HCT116 (cell line): ENCODE data around the gene STAMBP. TPM values are rescaled to one million over a fixed set of nuclear protein-coding genes. Genes with fewer than 3 reads are reported as not detected.

Source experiments
- ATAC-seq: fragments of 200-7000 bp; cut with Tn5 transposase; 2 replicates; pipeline ENCODE4 v1.9.1; 2020; ENCODE audit warnings: mild to moderate bottlenecking, moderate library complexity
- BruUV-seq: library from RNA; stranded (reverse); fragments of 400-500 nt; replicated peaks from 2 replicates; lab custom pipeline; 2021; lab: Mats Ljungman, UMichigan
- CTCF ChIA-PET: fragments of 300-600 bp; sonication (Branson Sonifier 250); formaldehyde crosslinking; loops from one replicate; lab custom pipeline; 2021; ENCODE audit warnings: antibody characterized with exemption; lab: Charles Lee
- POLR2A ChIA-PET: fragments of 300-600, 350-600 bp; sonication (Branson Sonifier 250); formaldehyde crosslinking; loops from one replicate; lab custom pipeline; 2021; ENCODE audit warnings: antibody characterized with exemption; lab: Charles Lee
- RAD21 ChIA-PET, 2 experiments: fragments of 300-600 bp; sonication (Branson Sonifier 250); formaldehyde crosslinking; loops; one replicate each; lab custom pipeline; 2023; ENCODE audit warnings: low total read pairs in 2 of 2; ENCODE audit not compliant: uncharacterized antibody in 2 of 2, unreplicated experiment in 2 of 2, low non-redundant PET in 1 of 2; lab: Charles Lee
- DNase-seq: peaks from one replicate; pipeline ENCODE4 v3.0.0-alpha.2; 2010; ENCODE audit warnings: low read depth, low spot score
- H2AFZ ChIP-seq: fragments of 200-600 bp; shearing (Covaris generic), sonication (generic); 2 replicates; pipeline ENCODE4 v1.6.1; 2017; ENCODE audit warnings: low read depth, mixed run types, mixed read lengths, antibody characterized with exemption, low read length; ENCODE audit not compliant: poor library complexity, severe bottlenecking
- H3K27ac ChIP-seq: 2 replicates; pipeline ENCODE4 v1.5.1; 2012; ENCODE audit warnings: low read depth, low read length
- H3K27me3 ChIP-seq: fragments of 200-600 bp; sonication (generic); 2 replicates; pipeline ENCODE4 v1.6.1; 2016; ENCODE audit warnings: mixed run types, low read length, mixed read lengths; ENCODE audit not compliant: insufficient read depth
- H3K36me3 ChIP-seq, 2 experiments: fragments of 200-500 bp in 1 of 2; fragments of 200-600 bp in 1 of 2; sonication (Bioruptor generic) in 1 of 2; sonication (generic) in 1 of 2; 2 replicates each; pipeline versions ENCODE4 v1.5.1 to v1.6.1; 2014 to 2016; ENCODE audit warnings: low read length in 2 of 2, inconsistent platforms in 1 of 2, mixed read lengths in 1 of 2, mixed run types in 1 of 2; ENCODE audit not compliant: insufficient read depth in 2 of 2, control insufficient read depth in 1 of 2
- H3K4me1 ChIP-seq, 2 experiments: fragments of 200-600 bp in 1 of 2; sonication (generic) in 1 of 2; 2 replicates each; pipeline versions ENCODE4 v1.5.1 to v1.6.1; 2012 to 2017; ENCODE audit warnings: low read length in 2 of 2, inconsistent platforms in 1 of 2, mild to moderate bottlenecking in 1 of 2, mixed read lengths in 1 of 2, mixed run types in 1 of 2, moderate library complexity in 1 of 2; ENCODE audit not compliant: insufficient read depth in 2 of 2, control insufficient read depth in 1 of 2
- H3K4me2 ChIP-seq: fragments of 200-600 bp; sonication (generic); 2 replicates; pipeline ENCODE4 v1.6.1; 2017; ENCODE audit warnings: mixed run types, low read length, mixed read lengths
- H3K4me3 ChIP-seq, 2 experiments: fragments of 200-600 bp in 1 of 2; sonication (generic) in 1 of 2; replicated peaks in 1 of 2; 2 replicates each; pipeline ENCODE4 v1.5.1; 2011 to 2016; ENCODE audit warnings: low read length in 2 of 2, control low read depth in 1 of 2, low read depth in 1 of 2, mild to moderate bottlenecking in 1 of 2, mixed read lengths in 1 of 2, mixed run types in 1 of 2
- H3K79me2 ChIP-seq: fragments of 200-600 bp; sonication (generic); 2 replicates; pipeline ENCODE4 v1.6.1; 2017; ENCODE audit warnings: mild to moderate bottlenecking, mixed run types, low read length, moderate library complexity, mixed read lengths; ENCODE audit not compliant: insufficient read depth
- H3K9ac ChIP-seq: fragments of 200-600 bp; sonication (generic); 2 replicates; pipeline ENCODE4 v1.6.1; 2016; ENCODE audit warnings: low read length, mixed read lengths
- H3K9me2 ChIP-seq: fragments of 200-600 bp; sonication (generic), shearing (Covaris generic); 2 replicates; pipeline ENCODE4 v1.6.1; 2017; ENCODE audit warnings: mixed run types, mild to moderate bottlenecking, moderate library complexity; ENCODE audit not compliant: insufficient read depth
- H3K9me3 ChIP-seq, 2 experiments: fragments of 200-500 bp in 1 of 2; fragments of 200-600 bp in 1 of 2; sonication (Bioruptor generic) in 1 of 2; sonication (generic) in 1 of 2; 2 replicates each; pipeline ENCODE4 v1.6.1; 2014 to 2017; ENCODE audit warnings: low read length in 2 of 2, mixed read lengths in 2 of 2, inconsistent platforms in 1 of 2, low read depth in 1 of 2, mild to moderate bottlenecking in 1 of 2, mixed run types in 1 of 2, moderate library complexity in 1 of 2; ENCODE audit not compliant: control insufficient read depth in 1 of 2, insufficient read depth in 1 of 2
- H4K20me1 ChIP-seq: fragments of 200-600 bp; sonication (generic), shearing (Covaris generic); 2 replicates; pipeline ENCODE4 v1.6.1; 2017; ENCODE audit warnings: mixed run types, mild to moderate bottlenecking, moderate library complexity; ENCODE audit not compliant: insufficient read depth
- CEBPB ChIP-seq: IDR thresholded peaks from 2 replicates; pipeline ENCODE4 v1.6.1; 2012; ENCODE audit warnings: low read depth
- CTCF ChIP-seq, 3 experiments: fragments of 200-600 bp in 1 of 3; sonication (generic) in 1 of 3; IDR thresholded peaks in 2 of 3; conservative IDR thresholded peaks in 1 of 3; 2 replicates each; pipeline ENCODE4 v1.5.1; 2012 to 2017; ENCODE audit warnings: low read depth in 2 of 3, low read length in 2 of 3, antibody characterized with exemption in 1 of 3, borderline replicate concordance in 1 of 3, control low read depth in 1 of 3, mild to moderate bottlenecking in 1 of 3, mixed read lengths in 1 of 3, mixed run types in 1 of 3, moderate library complexity in 1 of 3; ENCODE audit not compliant: insufficient read depth in 1 of 3
- FOSL1 ChIP-seq: IDR thresholded peaks from 2 replicates; pipeline ENCODE4 v1.6.1; 2012; ENCODE audit warnings: low read depth
- POLR2AphosphoS5 ChIP-seq: IDR thresholded peaks from 2 replicates; pipeline ENCODE4 v1.6.1; 2011; ENCODE audit warnings: mild to moderate bottlenecking, low read depth, low read length, moderate library complexity
- RAD21 ChIP-seq: IDR thresholded peaks from 2 replicates; pipeline ENCODE4 v1.6.1; 2012; ENCODE audit warnings: low read depth, mild to moderate bottlenecking
- SP1 ChIP-seq: IDR thresholded peaks from 2 replicates; pipeline ENCODE4 v1.6.1; 2012; ENCODE audit warnings: low read depth
- SRF ChIP-seq: IDR thresholded peaks from 2 replicates; pipeline ENCODE4 v1.6.1; 2012; ENCODE audit warnings: low read depth
- TCF7L2 ChIP-seq: IDR thresholded peaks from 2 replicates; pipeline ENCODE4 v1.7.0; 2011; ENCODE audit warnings: borderline replicate concordance, inconsistent platforms; ENCODE audit not compliant: insufficient read depth, insufficient read length; ENCODE audit errors: extremely low read depth
- ZFX ChIP-seq: fragments of 450-650 bp; IDR thresholded peaks from 2 replicates; pipeline ENCODE4 v1.6.1; 2017
- intact Hi-C: fragments of 100-400 bp; cut with micrococcal nuclease; formaldehyde crosslinking; loops from 2 replicates; pipeline ENCODE4 v1.10.0; 2022
- total RNA-seq: library from RNA; stranded (reverse); gene quantifications from one replicate; pipeline ENCODE4 v1.2.1, GENCODE V29; 2021; ENCODE audit not compliant: unreplicated experiment

The STAMBP gene
- total RNA-seq, 1 experiment from 2014 or later, result 45.2 TPM

GRCh38 chr2:73918856-73919255 lies 90.1 kb downstream of the STAMBP start:
- ChIA-PET CTCF (no interaction called here), POLR2A (no interaction called here), RAD21 (no interaction called here)
- TF ChIP-seq SRF (no peak), FOSL1 (no peak), POLR2AphosphoS5 (no peak), CTCF (IDR thresholded peaks at IDR 0.05 in 2 of 3, conservative IDR thresholded peaks at IDR 0.05 in 1 of 3; ENCODE audit: borderline replicate concordance in 1 of 3, insufficient read depth in 1 of 3, low read depth in 2 of 3, low read length in 2 of 3) (no peak), TCF7L2 (no peak), ZFX (no peak), CEBPB (no peak), SP1 (no peak), RAD21 (no peak)
- Histone ChIP-seq H3K4me1 (peaks cover 4 to 10% of the 10 kb centered on the region in 2 experiments; a peak in 3 of 4 replicates), H3K9me3 (no peaks in the 10 kb centered on the region), H3K27me3 (no peaks in the 10 kb centered on the region), H3K9me2 (no peaks in the 10 kb centered on the region), H3K4me3 (no peak overlapping the region), H3K9ac (no peak overlapping the region), H3K36me3 (no peaks in the 10 kb centered on the region), H3K4me2 (no peak overlapping the region), H3K27ac (no peak overlapping the region), H2AFZ (no peak overlapping the region), H3K79me2 (no peaks in the 10 kb centered on the region), H4K20me1 (no peaks in the 10 kb centered on the region)
- intact Hi-C loops, result no loop called here
- ATAC-seq, result no peak
- no TSS peak for BruUV-seq
- DNase-seq, result no peak
